ENCODE measurements around the gene MGAT5B.

DNA sequence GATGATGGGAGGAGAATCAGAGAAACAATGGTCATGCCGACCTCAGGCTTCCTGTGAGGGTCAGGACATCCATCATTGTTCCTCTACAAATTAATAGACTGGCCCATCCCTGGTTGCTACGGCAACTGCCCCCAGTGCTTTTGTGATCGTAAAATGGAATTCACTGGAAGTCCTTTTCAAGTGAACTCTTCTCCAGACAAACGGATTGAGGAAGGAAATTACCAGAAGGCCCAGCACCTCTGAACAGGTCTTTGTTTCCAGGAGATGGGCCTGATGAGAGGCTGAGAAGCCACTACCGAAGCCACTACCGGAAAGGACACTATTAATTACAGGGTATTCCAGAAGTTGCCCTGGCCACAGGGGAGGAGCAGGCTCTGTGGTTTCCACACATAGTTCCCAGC lies 126.0 kb downstream of the MGAT5B start:
- no peak for TF ChIP-seq CTCF (conservative IDR thresholded peaks at IDR 0.05)
- no peak for TF ChIP-seq EZH2 (IDR thresholded peaks at IDR 0.05; ENCODE audit: low read depth)

Measured in PC-9 (cell line).